Mesothelial cell of epicardium (in vitro differentiated cells): Measurements from ENCODE around the gene LSMEM2. TPM values are rescaled to one million over a fixed set of nuclear protein-coding genes. Genes with fewer than 3 reads are reported as not detected.

Source experiments
- DNase-seq, 2 experiments: peaks; one replicate each; pipeline ENCODE4 v3.0.0; 2021; ENCODE audit warnings: low spot score in 2 of 2; ENCODE audit not compliant: unreplicated experiment in 2 of 2
- H3K27ac Mint-ChIP-seq: 2 replicates; pipeline ENCODE4 v1.8.0; 2021; ENCODE audit warnings: mixed read lengths
- H3K27me3 Mint-ChIP-seq: 2 replicates; pipeline ENCODE4 v1.8.0; 2021; ENCODE audit warnings: low read depth, mixed read lengths
- H3K36me3 Mint-ChIP-seq: 2 replicates; pipeline ENCODE4 v1.8.0; 2021; ENCODE audit warnings: mixed read lengths
- H3K4me1 Mint-ChIP-seq: 2 replicates; pipeline ENCODE4 v1.8.0; 2021; ENCODE audit warnings: mixed read lengths
- H3K4me3 Mint-ChIP-seq: 2 replicates; pipeline ENCODE4 v1.8.0; 2021; ENCODE audit warnings: mild to moderate bottlenecking, moderate library complexity, mixed read lengths
- H3K9me3 Mint-ChIP-seq: 2 replicates; pipeline ENCODE4 v1.8.0; 2021; ENCODE audit warnings: mixed read lengths
- total RNA-seq: library from RNA; stranded (reverse); gene quantifications from 3 replicates; pipeline ENCODE4 v1.2.1, GENCODE V29; 2021
- TF ChIP-seq, protein P1 (sequence below): fragments of 200-600 bp; sonication (generic); IDR thresholded peaks from one replicate; pipeline ENCODE4 v1.5.0; 2021; ENCODE audit warnings: antibody characterized with exemption; ENCODE audit not compliant: unreplicated experiment

Gene LSMEM2
- total RNA-seq, 1 donor from 2014 or later: 0.38 TPM

DNA sequence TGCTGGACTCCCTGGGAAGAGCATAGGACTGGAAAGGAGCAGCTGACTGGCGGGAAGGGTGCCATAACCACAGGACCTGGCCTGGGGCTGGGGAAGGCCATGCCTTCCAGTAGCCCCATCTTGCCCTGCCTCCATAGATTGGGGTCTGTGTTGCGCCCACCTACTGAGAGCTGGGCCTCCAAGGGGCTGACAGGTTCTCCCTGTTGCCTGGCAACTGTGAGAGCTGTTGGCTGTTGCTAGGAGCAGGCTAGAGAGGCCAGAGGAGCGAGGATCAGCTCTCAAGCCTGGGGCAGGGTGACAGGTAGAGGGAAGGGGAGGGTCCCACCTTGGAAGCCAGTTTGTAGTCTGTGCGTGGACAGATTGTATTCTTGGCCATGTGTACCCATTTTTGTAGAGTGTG lies 45.7 kb upstream of the LSMEM2 start:
- TF ChIP-seq, protein P1, sequence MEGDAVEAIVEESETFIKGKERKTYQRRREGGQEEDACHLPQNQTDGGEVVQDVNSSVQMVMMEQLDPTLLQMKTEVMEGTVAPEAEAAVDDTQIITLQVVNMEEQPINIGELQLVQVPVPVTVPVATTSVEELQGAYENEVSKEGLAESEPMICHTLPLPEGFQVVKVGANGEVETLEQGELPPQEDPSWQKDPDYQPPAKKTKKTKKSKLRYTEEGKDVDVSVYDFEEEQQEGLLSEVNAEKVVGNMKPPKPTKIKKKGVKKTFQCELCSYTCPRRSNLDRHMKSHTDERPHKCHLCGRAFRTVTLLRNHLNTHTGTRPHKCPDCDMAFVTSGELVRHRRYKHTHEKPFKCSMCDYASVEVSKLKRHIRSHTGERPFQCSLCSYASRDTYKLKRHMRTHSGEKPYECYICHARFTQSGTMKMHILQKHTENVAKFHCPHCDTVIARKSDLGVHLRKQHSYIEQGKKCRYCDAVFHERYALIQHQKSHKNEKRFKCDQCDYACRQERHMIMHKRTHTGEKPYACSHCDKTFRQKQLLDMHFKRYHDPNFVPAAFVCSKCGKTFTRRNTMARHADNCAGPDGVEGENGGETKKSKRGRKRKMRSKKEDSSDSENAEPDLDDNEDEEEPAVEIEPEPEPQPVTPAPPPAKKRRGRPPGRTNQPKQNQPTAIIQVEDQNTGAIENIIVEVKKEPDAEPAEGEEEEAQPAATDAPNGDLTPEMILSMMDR: no peak
- Mint-ChIP-seq H3K36me3 (no peaks in the 10 kb centered on the region), H3K4me3 (no peak overlapping the region), H3K27me3 (no peaks in the 10 kb centered on the region), H3K4me1 (peaks cover 33% of the 10 kb centered on the region), H3K27ac (no peak overlapping the region), H3K9me3 (no peaks in the 10 kb centered on the region)
- no peak for DNase-seq

- H3K4me1 Mint-ChIP-seq: peaks cover 45% of the 10 kb centered on the region
- peak; percentile 96 to 98 for DNase-seq
- H3K27me3 Mint-ChIP-seq: no peaks in the 10 kb centered on the region
- TF ChIP-seq, protein P1: no peak
- H3K27ac Mint-ChIP-seq: peak within 1 kb of the TSS; percentile 94
- H3K36me3 Mint-ChIP-seq: no peaks in the 10 kb centered on the region
- peak within 1 kb of the TSS; percentile 98 for H3K4me3 Mint-ChIP-seq
- no peaks in the 10 kb centered on the region for H3K9me3 Mint-ChIP-seq
Measured at GRCh38 chr3:50235716-50236483, 43.0 kb upstream of the LSMEM2 start, which contains the start of gene GNAI2. Gene GNAI2, plus strand, starts transcription at chr3:50236204. Its CDS starts 132 bp downstream, at chr3:50236336.

- peak overlapping the region; percentile 98 for H3K4me3 Mint-ChIP-seq
- DNase-seq: no peak
- H3K27ac Mint-ChIP-seq: peak overlapping the region; percentile 94
- no peaks in the 10 kb centered on the region for H3K27me3 Mint-ChIP-seq
- H3K9me3 Mint-ChIP-seq: no peaks in the 10 kb centered on the region
- TF ChIP-seq, protein P1: no peak
- H3K36me3 Mint-ChIP-seq: no peaks in the 10 kb centered on the region
- H3K4me1 Mint-ChIP-seq: peaks cover 51% of the 10 kb centered on the region
Measured at GRCh38 chr3:50236484-50237132, 42.3 kb upstream of the LSMEM2 start.

- H3K36me3 Mint-ChIP-seq: no peaks in the 10 kb centered on the region
- TF ChIP-seq, protein P1: no peak
- no peak for DNase-seq
Measured at GRCh38 chr3:50237133-50237651, 41.7 kb upstream of the LSMEM2 start.

DNA sequence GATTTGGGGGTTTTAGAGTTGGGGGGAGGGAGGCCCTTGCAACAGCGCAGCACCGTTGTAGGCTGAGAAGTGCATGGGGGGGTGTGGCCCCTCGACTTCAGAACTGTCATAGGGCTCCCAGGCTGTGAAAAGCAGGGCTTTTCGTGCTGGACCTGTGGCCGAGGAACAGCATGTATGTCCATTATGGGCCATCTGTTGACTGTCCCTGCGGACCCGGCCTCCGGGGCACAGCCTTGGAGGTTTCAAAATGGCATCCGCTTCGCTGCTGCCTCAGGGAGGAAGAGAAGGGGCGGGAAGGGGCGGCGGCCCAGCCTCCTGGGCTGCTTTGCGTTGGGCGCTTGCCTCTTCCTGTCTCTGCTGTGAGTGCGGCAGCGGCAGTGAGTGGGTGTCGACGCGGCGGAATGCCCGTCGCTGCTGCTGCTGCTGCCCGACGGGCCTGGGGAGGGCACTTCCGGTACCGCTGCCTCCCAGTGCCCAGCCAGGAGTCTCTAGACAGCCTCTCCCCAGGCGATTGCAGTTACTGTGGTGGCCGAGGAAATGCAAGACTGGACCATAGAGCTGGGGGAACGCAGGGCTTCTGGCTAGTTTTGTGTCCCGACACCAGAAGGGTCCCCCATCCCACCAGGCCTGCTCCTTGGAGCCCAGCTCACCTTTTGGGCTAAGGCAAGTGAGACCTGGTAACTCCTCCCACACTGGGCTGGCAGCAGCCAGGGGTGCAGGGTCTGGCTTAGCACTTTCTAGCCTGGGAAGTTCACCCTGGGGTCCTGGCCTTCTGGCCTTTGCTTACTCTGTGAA lies 40.9 kb upstream of the LSMEM2 start:
- Mint-ChIP-seq H3K27ac (peak overlapping the region; percentile 94), H3K27me3 (no peaks in the 10 kb centered on the region), H3K4me1 (peaks cover 52% of the 10 kb centered on the region), H3K36me3 (no peaks in the 10 kb centered on the region), H3K9me3 (no peaks in the 10 kb centered on the region), H3K4me3 (peak overlapping the region; percentile 98)
- TF ChIP-seq, protein P1: no peak
- DNase-seq: peak; percentile 59 to 77

More at GRCh38 chr3:50237133-50237651, 41.7 kb upstream of the LSMEM2 start:
- peak overlapping the region; percentile 94 for H3K27ac Mint-ChIP-seq
- peaks cover 51% of the 10 kb centered on the region for H3K4me1 Mint-ChIP-seq
- H3K27me3 Mint-ChIP-seq: no peaks in the 10 kb centered on the region
- H3K4me3 Mint-ChIP-seq: peak overlapping the region; percentile 98
- no peaks in the 10 kb centered on the region for H3K9me3 Mint-ChIP-seq
